Upper lobe of right lung (tissue), 1 donor: ENCODE measurements around the gene ASB5. TPM values are rescaled to one million over a fixed set of nuclear protein-coding genes. Genes with fewer than 3 reads are reported as not detected.

Experiments
- ATAC-seq: fragments of 200-7000 bp; cut with Tn5 transposase; one replicate; pipeline ENCODE4 v1.9.1; 2020; ENCODE audit warnings: mild to moderate bottlenecking, moderate library complexity
- DNase-seq: peaks from one replicate; pipeline ENCODE4 v3.0.0-alpha.2; 2020
- H3K27ac ChIP-seq: fragments of 200-600 bp; one replicate; pipeline ENCODE4 v1.8.0; 2022
- H3K27me3 ChIP-seq: fragments of 200-600 bp; one replicate; pipeline ENCODE4 v1.8.0; 2022; ENCODE audit warnings: mild to moderate bottlenecking
- H3K36me3 ChIP-seq: fragments of 200-600 bp; one replicate; pipeline ENCODE4 v1.8.0; 2022
- H3K4me1 ChIP-seq: fragments of 200-600 bp; one replicate; pipeline ENCODE4 v1.8.0; 2022
- H3K4me3 ChIP-seq: fragments of 200-600 bp; one replicate; pipeline ENCODE4 v1.8.0; 2022; ENCODE audit warnings: mild to moderate bottlenecking
- H3K9me3 ChIP-seq: fragments of 200-600 bp; one replicate; pipeline ENCODE4 v1.8.0; 2022
- CTCF ChIP-seq: fragments of 200-600 bp; IDR thresholded peaks from one replicate; pipeline ENCODE4 v1.8.0; 2022; ENCODE audit warnings: antibody characterized with exemption
- intact Hi-C: fragments of 100-400 bp; cut with DNase I; formaldehyde crosslinking; loops from one replicate; pipeline ENCODE4 v1.11.0; 2022
- total RNA-seq: library from RNA; stranded (reverse); fragmentation: NEBNext Ultra II Directional; extraction: Animal tissue kit (Norgen Biotek cat#: 25700); gene quantifications from one replicate; pipeline ENCODE4 v1.2.1, GENCODE V29; 2021
- donor health status: DM: no; HTN: yes; CAD: no; lungs with severe emphysema.

The ASB5 gene
- total RNA-seq, 1 donor from 2014 or later: not detected

GRCh38 chr4:176236946-176237345 lies 32.1 kb downstream of the ASB5 start:
- intact Hi-C loops: no loop called here
- no peak for TF ChIP-seq CTCF
- DNase-seq: no peak
- ATAC-seq: no peak
- H3K4me1 ChIP-seq: no peaks in the 10 kb centered on the region
- no peaks in the 10 kb centered on the region for H3K36me3 ChIP-seq
- no peak overlapping the region for H3K4me3 ChIP-seq
- no peaks in the 10 kb centered on the region for H3K27me3 ChIP-seq
- no peak overlapping the region for H3K27ac ChIP-seq
- H3K9me3 ChIP-seq: no peaks in the 10 kb centered on the region

GRCh38 chr4:176230836-176231235 lies 38.2 kb downstream of the ASB5 start:
- no peaks in the 10 kb centered on the region for H3K36me3 ChIP-seq
- no peaks in the 10 kb centered on the region for H3K27me3 ChIP-seq
- ATAC-seq (no peak), DNase-seq (no peak)
- no peak overlapping the region for H3K27ac ChIP-seq
- TF ChIP-seq CTCF: no peak
- intact Hi-C loops: no loop called here
- H3K4me1 ChIP-seq: no peaks in the 10 kb centered on the region
- H3K9me3 ChIP-seq: no peaks in the 10 kb centered on the region
- H3K4me3 ChIP-seq: no peak overlapping the region

GRCh38 chr4:176229645-176230044 lies 39.4 kb downstream of the ASB5 start:
- no peak for TF ChIP-seq CTCF
- Histone ChIP-seq H3K27me3 (no peaks in the 10 kb centered on the region), H3K36me3 (no peaks in the 10 kb centered on the region), H3K27ac (no peak overlapping the region), H3K4me3 (no peak overlapping the region), H3K4me1 (no peaks in the 10 kb centered on the region), H3K9me3 (no peaks in the 10 kb centered on the region)
- ATAC-seq (no peak), DNase-seq (no peak)
- intact Hi-C loops: no loop called here

- intact Hi-C loops: no loop called here
- H3K27ac ChIP-seq: no peak overlapping the region
- H3K27me3 ChIP-seq: no peaks in the 10 kb centered on the region
- no peaks in the 10 kb centered on the region for H3K9me3 ChIP-seq
- H3K4me1 ChIP-seq: no peaks in the 10 kb centered on the region
- DNase-seq: no peak
- no peak overlapping the region for H3K4me3 ChIP-seq
- no peak for ATAC-seq
- no peaks in the 10 kb centered on the region for H3K36me3 ChIP-seq
- no peak for TF ChIP-seq CTCF
Observed at GRCh38 chr4:176226736-176227135, 42.3 kb downstream of the ASB5 start.

GRCh38 chr4:176223561-176223960 lies 45.5 kb downstream of the ASB5 start:
- intact Hi-C loops: no loop called here
- H3K36me3 ChIP-seq: no peaks in the 10 kb centered on the region
- H3K4me3 ChIP-seq: no peak overlapping the region
- DNase-seq (no peak), ATAC-seq (no peak)
- no peaks in the 10 kb centered on the region for H3K27me3 ChIP-seq
- no peak overlapping the region for H3K27ac ChIP-seq
- H3K4me1 ChIP-seq: no peaks in the 10 kb centered on the region
- no peaks in the 10 kb centered on the region for H3K9me3 ChIP-seq
- TF ChIP-seq CTCF: no peak

GRCh38 chr4:176222149-176222548 lies 46.9 kb downstream of the ASB5 start:
- Histone ChIP-seq H3K27ac (no peak overlapping the region), H3K9me3 (no peaks in the 10 kb centered on the region), H3K4me3 (no peak overlapping the region), H3K27me3 (no peaks in the 10 kb centered on the region), H3K36me3 (no peaks in the 10 kb centered on the region), H3K4me1 (no peaks in the 10 kb centered on the region)
- TF ChIP-seq CTCF: no peak
- DNase-seq: no peak
- ATAC-seq: no peak
- intact Hi-C loops: no loop called here
